HCT116 (cell line): ENCODE results near the gene FAM98C. TPM values are rescaled to one million over a fixed set of nuclear protein-coding genes. Genes with fewer than 3 reads are reported as not detected.
"Not testable (repeated sequence)": the region's sequence is repeated elsewhere in the genome, so short reads cannot be mapped to it uniquely, and the experiment has no call there.

Experiments
- ATAC-seq: fragments of 200-7000 bp; cut with Tn5 transposase; 2 replicates; pipeline ENCODE4 v1.9.1; 2020; ENCODE audit warnings: mild to moderate bottlenecking, moderate library complexity
- BruUV-seq: library from RNA; stranded (reverse); fragments of 400-500 nt; replicated peaks from 2 replicates; lab custom pipeline; 2021; lab: Mats Ljungman, UMichigan
- CTCF ChIA-PET: fragments of 300-600 bp; sonication (Branson Sonifier 250); formaldehyde crosslinking; loops from one replicate; lab custom pipeline; 2021; ENCODE audit warnings: antibody characterized with exemption; lab: Charles Lee
- POLR2A ChIA-PET: fragments of 300-600, 350-600 bp; sonication (Branson Sonifier 250); formaldehyde crosslinking; loops from one replicate; lab custom pipeline; 2021; ENCODE audit warnings: antibody characterized with exemption; lab: Charles Lee
- RAD21 ChIA-PET, 2 experiments: fragments of 300-600 bp; sonication (Branson Sonifier 250); formaldehyde crosslinking; loops; one replicate each; lab custom pipeline; 2023; ENCODE audit warnings: low total read pairs in 2 of 2; ENCODE audit not compliant: uncharacterized antibody in 2 of 2, unreplicated experiment in 2 of 2, low non-redundant PET in 1 of 2; lab: Charles Lee
- DNase-seq: peaks from one replicate; pipeline ENCODE4 v3.0.0-alpha.2; 2010; ENCODE audit warnings: low read depth, low spot score
- H2AFZ ChIP-seq: fragments of 200-600 bp; shearing (Covaris generic), sonication (generic); 2 replicates; pipeline ENCODE4 v1.6.1; 2017; ENCODE audit warnings: low read depth, mixed run types, mixed read lengths, antibody characterized with exemption, low read length; ENCODE audit not compliant: poor library complexity, severe bottlenecking
- H3K27ac ChIP-seq: 2 replicates; pipeline ENCODE4 v1.5.1; 2012; ENCODE audit warnings: low read depth, low read length
- H3K27me3 ChIP-seq: fragments of 200-600 bp; sonication (generic); 2 replicates; pipeline ENCODE4 v1.6.1; 2016; ENCODE audit warnings: mixed run types, low read length, mixed read lengths; ENCODE audit not compliant: insufficient read depth
- H3K36me3 ChIP-seq, 2 experiments: fragments of 200-500 bp in 1 of 2; fragments of 200-600 bp in 1 of 2; sonication (Bioruptor generic) in 1 of 2; sonication (generic) in 1 of 2; 2 replicates each; pipeline versions ENCODE4 v1.5.1 to v1.6.1; 2014 to 2016; ENCODE audit warnings: low read length in 2 of 2, inconsistent platforms in 1 of 2, mixed read lengths in 1 of 2, mixed run types in 1 of 2; ENCODE audit not compliant: insufficient read depth in 2 of 2, control insufficient read depth in 1 of 2
- H3K4me1 ChIP-seq, 2 experiments: fragments of 200-600 bp in 1 of 2; sonication (generic) in 1 of 2; 2 replicates each; pipeline versions ENCODE4 v1.5.1 to v1.6.1; 2012 to 2017; ENCODE audit warnings: low read length in 2 of 2, inconsistent platforms in 1 of 2, mild to moderate bottlenecking in 1 of 2, mixed read lengths in 1 of 2, mixed run types in 1 of 2, moderate library complexity in 1 of 2; ENCODE audit not compliant: insufficient read depth in 2 of 2, control insufficient read depth in 1 of 2
- H3K4me2 ChIP-seq: fragments of 200-600 bp; sonication (generic); 2 replicates; pipeline ENCODE4 v1.6.1; 2017; ENCODE audit warnings: mixed run types, low read length, mixed read lengths
- H3K4me3 ChIP-seq, 2 experiments: fragments of 200-600 bp in 1 of 2; sonication (generic) in 1 of 2; replicated peaks in 1 of 2; 2 replicates each; pipeline ENCODE4 v1.5.1; 2011 to 2016; ENCODE audit warnings: low read length in 2 of 2, control low read depth in 1 of 2, low read depth in 1 of 2, mild to moderate bottlenecking in 1 of 2, mixed read lengths in 1 of 2, mixed run types in 1 of 2
- H3K79me2 ChIP-seq: fragments of 200-600 bp; sonication (generic); 2 replicates; pipeline ENCODE4 v1.6.1; 2017; ENCODE audit warnings: mild to moderate bottlenecking, mixed run types, low read length, moderate library complexity, mixed read lengths; ENCODE audit not compliant: insufficient read depth
- H3K9ac ChIP-seq: fragments of 200-600 bp; sonication (generic); 2 replicates; pipeline ENCODE4 v1.6.1; 2016; ENCODE audit warnings: low read length, mixed read lengths
- H3K9me2 ChIP-seq: fragments of 200-600 bp; sonication (generic), shearing (Covaris generic); 2 replicates; pipeline ENCODE4 v1.6.1; 2017; ENCODE audit warnings: mixed run types, mild to moderate bottlenecking, moderate library complexity; ENCODE audit not compliant: insufficient read depth
- H3K9me3 ChIP-seq, 2 experiments: fragments of 200-500 bp in 1 of 2; fragments of 200-600 bp in 1 of 2; sonication (Bioruptor generic) in 1 of 2; sonication (generic) in 1 of 2; 2 replicates each; pipeline ENCODE4 v1.6.1; 2014 to 2017; ENCODE audit warnings: low read length in 2 of 2, mixed read lengths in 2 of 2, inconsistent platforms in 1 of 2, low read depth in 1 of 2, mild to moderate bottlenecking in 1 of 2, mixed run types in 1 of 2, moderate library complexity in 1 of 2; ENCODE audit not compliant: control insufficient read depth in 1 of 2, insufficient read depth in 1 of 2
- H4K20me1 ChIP-seq: fragments of 200-600 bp; sonication (generic), shearing (Covaris generic); 2 replicates; pipeline ENCODE4 v1.6.1; 2017; ENCODE audit warnings: mixed run types, mild to moderate bottlenecking, moderate library complexity; ENCODE audit not compliant: insufficient read depth
- JUND ChIP-seq: IDR thresholded peaks from 2 replicates; pipeline ENCODE4 v1.6.1; 2012
- RAD21 ChIP-seq: IDR thresholded peaks from 2 replicates; pipeline ENCODE4 v1.6.1; 2012; ENCODE audit warnings: low read depth, mild to moderate bottlenecking
- SP1 ChIP-seq: IDR thresholded peaks from 2 replicates; pipeline ENCODE4 v1.6.1; 2012; ENCODE audit warnings: low read depth
- SRF ChIP-seq: IDR thresholded peaks from 2 replicates; pipeline ENCODE4 v1.6.1; 2012; ENCODE audit warnings: low read depth
- intact Hi-C: fragments of 100-400 bp; cut with micrococcal nuclease; formaldehyde crosslinking; loops from 2 replicates; pipeline ENCODE4 v1.10.0; 2022
- total RNA-seq: library from RNA; stranded (reverse); gene quantifications from one replicate; pipeline ENCODE4 v1.2.1, GENCODE V29; 2021; ENCODE audit not compliant: unreplicated experiment

FAM98C gene
- total RNA-seq, 1 experiment from 2014 or later = 33.8 TPM

GRCh38 chr19:38425810-38426466, 23.0 kb downstream of the FAM98C start, which contains the start of gene RASGRP4:
RASGRP4 (minus strand) TSS chr19:38426219; CDS start chr19:38426091, 128 bp downstream.
- Histone ChIP-seq H3K4me3 (no peak within 1 kb of the TSS), H3K9me3 (no peaks in the 10 kb centered on the region), H3K27ac (no peak within 1 kb of the TSS), H3K4me2 (no peak within 1 kb of the TSS), H2AFZ (no peak within 1 kb of the TSS), H3K27me3 (no peaks in the 10 kb centered on the region), H3K9ac (no peak within 1 kb of the TSS), H3K79me2 (no peaks in the 10 kb centered on the region), H3K36me3 (no peaks in the 10 kb centered on the region), H3K4me1 (no peaks in the 10 kb centered on the region), H3K9me2 (no peaks in the 10 kb centered on the region), H4K20me1 (no peaks in the 10 kb centered on the region)
- no peak for DNase-seq
- CTCF ChIA-PET = no interaction called here
- POLR2A ChIA-PET = no interaction called here
- TF ChIP-seq JUND = no peak
- TF ChIP-seq RAD21 = no peak
- TF ChIP-seq SRF = no peak
- TF ChIP-seq SP1 = no peak
- intact Hi-C loops = no loop called here
- BruUV-seq = no TSS peak
- ATAC-seq = no peak
- RAD21 ChIA-PET = no interaction called here

GRCh38 chr19:38427035-38427677, 24.3 kb downstream of the FAM98C start:
- H3K4me3 ChIP-seq, H3K4me2 ChIP-seq, H3K9ac ChIP-seq, H3K9me2 ChIP-seq, POLR2A ChIA-PET, H3K36me3 ChIP-seq, RAD21 ChIA-PET, intact Hi-C loops, H4K20me1 ChIP-seq, BruUV-seq, DNase-seq, ATAC-seq, H2AFZ ChIP-seq, H3K4me1 ChIP-seq, H3K27ac ChIP-seq, H3K9me3 ChIP-seq, H3K27me3 ChIP-seq, H3K79me2 ChIP-seq: not testable (repeated sequence)
- CTCF ChIA-PET = interaction anchor here (1.7 kb wide), 1 partner anchor 24 kb away, joined by 6 read pairs; the partner anchor contains the start of gene FAM98C
